IMR-90 (cell line): ENCODE measurements around the gene ZDHHC14. TPM values are rescaled to one million over a fixed set of nuclear protein-coding genes. Genes with fewer than 3 reads are reported as not detected.

Experiments
- ATAC-seq: fragments of 200-7000 bp; cut with Tn5 transposase; 2 replicates; pipeline ENCODE4 v1.9.1; 2020; ENCODE audit warnings: low read depth, mild to moderate bottlenecking, moderate library complexity
- BruUV-seq: library from RNA; stranded (reverse); fragments of 400-500 nt; replicated peaks from 2 replicates; lab custom pipeline; 2021; lab: Mats Ljungman, UMichigan
- CTCF ChIA-PET: fragments of 300-600 bp; formaldehyde crosslinking; extraction: SDS; loops from one replicate; lab custom pipeline; 2021; ENCODE audit warnings: antibody characterized with exemption; lab: Yijun Ruan, JAX
- POLR2A ChIA-PET: fragments of 300-600 bp; sonication (Branson Sonifier 250); formaldehyde crosslinking; loops from one replicate; lab custom pipeline; 2022; ENCODE audit warnings: antibody characterized with exemption; ENCODE audit not compliant: unreplicated experiment; lab: Charles Lee
- DNase-seq: peaks from one replicate; pipeline ENCODE4 v3.0.0; 2013
- H2AFZ ChIP-seq: replicated peaks from 2 replicates; pipeline ENCODE3; 2013; ENCODE audit warnings: low read length, mild to moderate bottlenecking; ENCODE audit not compliant: poor library complexity
- H2AK5ac ChIP-seq: 2 replicates; pipeline ENCODE4 v1.6.1; 2013; ENCODE audit warnings: low read depth, low read length, inconsistent platforms
- H2AK9ac ChIP-seq: replicated peaks from 2 replicates; pipeline ENCODE3; 2013; ENCODE audit warnings: mild to moderate bottlenecking, low read depth, low read length, moderate library complexity; ENCODE audit not compliant: poor library complexity
- H2BK120ac ChIP-seq: 2 replicates; pipeline ENCODE4 v1.6.1; 2013; ENCODE audit warnings: low read depth, low read length, inconsistent platforms
- H2BK15ac ChIP-seq: 3 replicates; pipeline ENCODE4 v1.6.1; 2013; ENCODE audit warnings: low read depth, low read length, inconsistent platforms
- H2BK20ac ChIP-seq: 2 replicates; pipeline ENCODE4 v1.6.1; 2013; ENCODE audit warnings: low read depth, mild to moderate bottlenecking, inconsistent platforms, low read length, moderate library complexity
- H2BK5ac ChIP-seq: 2 replicates; pipeline ENCODE4 v1.6.1; 2013; ENCODE audit warnings: mild to moderate bottlenecking, low read depth, low read length, inconsistent platforms; ENCODE audit not compliant: poor library complexity, severe bottlenecking
- H3K14ac ChIP-seq: replicated peaks from 2 replicates; pipeline ENCODE4 v1.6.1; 2013; ENCODE audit warnings: low read depth, low read length, inconsistent platforms
- H3K18ac ChIP-seq: 2 replicates; pipeline ENCODE4 v1.6.1; 2013; ENCODE audit warnings: low read depth, low read length, control low read depth
- H3K23ac ChIP-seq: 2 replicates; pipeline ENCODE4 v1.6.1; 2013; ENCODE audit warnings: low read depth, low read length, inconsistent platforms
- H3K27ac ChIP-seq: 2 replicates; pipeline ENCODE4 v1.5.1; 2013; ENCODE audit warnings: mild to moderate bottlenecking, control low read depth, low read length; ENCODE audit not compliant: insufficient read depth
- H3K27me3 ChIP-seq: 2 replicates; pipeline ENCODE4 v1.6.1; 2013; ENCODE audit warnings: low read length; ENCODE audit not compliant: control insufficient read depth, insufficient read depth
- H3K36me3 ChIP-seq: 2 replicates; pipeline ENCODE4 v1.6.1; 2013; ENCODE audit warnings: low read length, mixed read lengths; ENCODE audit not compliant: control insufficient read depth, insufficient read depth
- H3K4ac ChIP-seq: 2 replicates; pipeline ENCODE4 v1.6.1; 2013; ENCODE audit warnings: low read depth, low read length, inconsistent platforms
- H3K4me1 ChIP-seq: 2 replicates; pipeline ENCODE4 v1.6.1; 2013; ENCODE audit warnings: low read length, mixed read lengths; ENCODE audit not compliant: control insufficient read depth, insufficient read depth
- H3K4me2 ChIP-seq: 2 replicates; pipeline ENCODE4 v1.6.1; 2013; ENCODE audit warnings: low read depth, mild to moderate bottlenecking, control low read depth, low read length, moderate library complexity
- H3K4me3 ChIP-seq: 2 replicates; pipeline ENCODE4 v1.5.1; 2013; ENCODE audit warnings: low read depth, mild to moderate bottlenecking, control low read depth, low read length, moderate library complexity; ENCODE audit not compliant: insufficient read depth
- H3K56ac ChIP-seq: 2 replicates; pipeline ENCODE4 v1.6.1; 2013; ENCODE audit warnings: low read length, inconsistent platforms; ENCODE audit not compliant: insufficient read depth; ENCODE audit errors: extremely low read depth
- H3K79me1 ChIP-seq, 2 experiments: 2 replicates each; pipeline ENCODE4 v1.6.1; 2013; ENCODE audit warnings: low read length in 2 of 2, inconsistent platforms in 1 of 2, low read depth in 1 of 2
- H3K9ac ChIP-seq: 2 replicates; pipeline ENCODE4 v1.6.1; 2013; ENCODE audit warnings: low read depth, low read length, control low read depth
- H3K9me1 ChIP-seq: 2 replicates; pipeline ENCODE4 v1.6.1; 2013; ENCODE audit warnings: low read length, inconsistent platforms; ENCODE audit not compliant: insufficient read depth
- H3K9me3 ChIP-seq: 2 replicates; pipeline ENCODE4 v1.6.1; 2013; ENCODE audit warnings: low read length; ENCODE audit not compliant: control insufficient read depth, insufficient read depth
- H4K20me1 ChIP-seq: 2 replicates; pipeline ENCODE4 v1.6.1; 2013; ENCODE audit warnings: low read length, inconsistent platforms; ENCODE audit not compliant: insufficient read depth
- H4K5ac ChIP-seq: 2 replicates; pipeline ENCODE4 v1.6.1; 2013; ENCODE audit warnings: mild to moderate bottlenecking, low read depth, low read length, control low read depth
- H4K8ac ChIP-seq, 2 experiments: 2 replicates each; pipeline ENCODE4 v1.6.1; 2013; ENCODE audit warnings: low read depth in 2 of 2, low read length in 2 of 2, control low read depth in 1 of 2, inconsistent platforms in 1 of 2
- H4K91ac ChIP-seq: 2 replicates; pipeline ENCODE4 v1.6.1; 2013; ENCODE audit warnings: low read depth, low read length, inconsistent platforms; ENCODE audit not compliant: insufficient read depth
- BHLHE40 ChIP-seq: fragments of 150-350 bp; IDR thresholded peaks from 2 replicates; pipeline ENCODE4 v1.6.1; 2016; ENCODE audit warnings: mild to moderate bottlenecking, low read depth, low read length
- CEBPB ChIP-seq: IDR thresholded peaks from 2 replicates; pipeline ENCODE4 v1.6.1; 2012; ENCODE audit warnings: low read depth, low read length, improper control_type of control experiment
- CHD1 ChIP-seq: IDR thresholded peaks from 2 replicates; pipeline ENCODE4 v1.6.1; 2012; ENCODE audit warnings: low read depth, low read length, improper control_type of control experiment
- ELK1 ChIP-seq: fragments of 150-350 bp; IDR thresholded peaks from 2 replicates; pipeline ENCODE4 v1.6.1; 2016; ENCODE audit warnings: low read depth, mild to moderate bottlenecking, low read length, moderate library complexity, borderline replicate concordance
- FOS ChIP-seq: fragments of 150-350 bp; IDR thresholded peaks from 2 replicates; pipeline ENCODE4 v1.6.1; 2016; ENCODE audit warnings: low read depth, low read length
- MAFK ChIP-seq: IDR thresholded peaks from 2 replicates; pipeline ENCODE4 v1.6.1; 2012; ENCODE audit warnings: low read depth, low read length, improper control_type of control experiment
- MAZ ChIP-seq: IDR thresholded peaks from 2 replicates; pipeline ENCODE4 v1.6.1; 2012; ENCODE audit warnings: low read depth, mild to moderate bottlenecking, low read length, improper control_type of control experiment, moderate library complexity, borderline replicate concordance
- MXI1 ChIP-seq: IDR thresholded peaks from 2 replicates; pipeline ENCODE4 v1.6.1; 2012; ENCODE audit warnings: low read depth, mild to moderate bottlenecking, low read length, moderate library complexity, borderline replicate concordance
- NFE2L2 ChIP-seq: fragments of 150-350 bp; IDR thresholded peaks from 2 replicates; pipeline ENCODE4 v1.6.1; 2016; ENCODE audit warnings: low read depth, mild to moderate bottlenecking, low read length
- POLR2A ChIP-seq: IDR thresholded peaks from 2 replicates; pipeline ENCODE4 v1.6.1; 2012; ENCODE audit warnings: mild to moderate bottlenecking, low read depth, low read length
- RAD21 ChIP-seq: IDR thresholded peaks from 2 replicates; pipeline ENCODE4 v1.6.1; 2012; ENCODE audit warnings: low read length, improper control_type of control experiment
- RCOR1 ChIP-seq: IDR thresholded peaks from 2 replicates; pipeline ENCODE4 v1.6.1; 2012; ENCODE audit warnings: mild to moderate bottlenecking, low read length, improper control_type of control experiment; ENCODE audit not compliant: insufficient replicate concordance
- RFX5 ChIP-seq: IDR thresholded peaks from 2 replicates; pipeline ENCODE4 v1.8.0; 2012; ENCODE audit warnings: low read depth, mild to moderate bottlenecking, low read length, moderate library complexity
- SMC3 ChIP-seq: fragments of 150-350 bp; IDR thresholded peaks from 2 replicates; pipeline ENCODE4 v1.6.1; 2016; ENCODE audit warnings: low read depth, mild to moderate bottlenecking, antibody characterized with exemption, low read length, moderate library complexity
- USF2 ChIP-seq: fragments of 150-350 bp; IDR thresholded peaks from 2 replicates; pipeline ENCODE4 v1.6.1; 2017; ENCODE audit warnings: mild to moderate bottlenecking, antibody characterized with exemption, low read length, low read depth
- WGBS, 2 experiments: methylation state at CpG; one replicate each; pipeline versions ENCODE4 v1.1.5 to v1.1.7; 2013; ENCODE audit warnings: missing lambda C conversion rate in 2 of 2; ENCODE audit not compliant: insufficient read length in 1 of 2; ENCODE audit errors: extremely low coverage in 2 of 2; 5-methylcytosine and 5-hydroxymethylcytosine counted together
- dilution Hi-C: fragments of 300-500 bp; cut with HindIII; formaldehyde crosslinking; loops from one replicate; pipeline ENCODE4 v1.14.3; 2018; ENCODE audit warnings: low sequenced_read_pairs; ENCODE audit not compliant: unreplicated experiment
- in situ Hi-C: fragments of 300-500 bp; cut with MboI; formaldehyde crosslinking; loops from 3 replicates; pipeline ENCODE4 v1.14.3; 2019; ENCODE audit warnings: low sequenced_read_pairs, inconsistent platforms, mixed read lengths
- intact Hi-C: fragments of 100-400 bp; cut with micrococcal nuclease; formaldehyde crosslinking; loops from 2 replicates; pipeline ENCODE4 v1.10.0; 2022
- polyA plus RNA-seq, 3 experiments: library from polyadenylated mRNA; depleted of rRNA; stranded (reverse); fragments of >200 nt; gene quantifications; 2 replicates each; pipeline ENCODE4 v1.2.3, GENCODE V29; 2012; ENCODE audit warnings: low replicate concordance in 1 of 3
- total RNA-seq: library from RNA; depleted of rRNA; stranded (reverse); fragments of >200 nt; gene quantifications from 2 replicates; pipeline ENCODE4 v1.2.3, GENCODE V29; 2012
- TF ChIP-seq, protein P1 (sequence below): conservative IDR thresholded peaks from 2 replicates; pipeline ENCODE4 v1.5.1; 2012; ENCODE audit warnings: mild to moderate bottlenecking, low read depth, low read length, improper control_type of control experiment

Gene ZDHHC14
- total and polyA plus RNA-seq, 2 of the 4 experiments (the other 2 are of a cell fraction): 0.90 to 2.0 TPM

DNA sequence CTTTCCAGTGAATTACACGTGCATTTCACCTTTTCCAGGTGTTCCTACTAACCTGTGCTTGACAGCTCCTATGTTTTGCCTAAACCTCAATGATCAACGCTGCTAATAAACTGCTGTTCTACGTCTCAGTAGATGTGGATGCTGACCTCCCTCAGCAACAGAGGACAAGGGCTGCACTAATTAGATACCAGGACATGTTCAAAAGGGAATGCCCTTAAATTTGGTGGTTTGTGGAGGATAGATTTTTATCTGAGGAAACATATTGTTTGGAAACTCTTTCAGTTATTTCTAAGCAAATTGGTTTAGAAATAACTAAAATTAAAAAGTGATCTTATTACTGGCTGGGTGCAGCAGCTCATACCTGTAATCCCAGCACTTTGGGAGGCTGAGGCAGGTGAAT is 19.1 kb upstream of the ZDHHC14 start:
- Histone ChIP-seq H3K18ac (no peak overlapping the region), H3K4me3 (no peak overlapping the region), H3K14ac (no peak overlapping the region), H2BK20ac (no peak overlapping the region), H3K4ac (no peak overlapping the region), H4K5ac (no peak overlapping the region), H3K4me2 (no peak overlapping the region), H3K56ac (no peak overlapping the region), H3K36me3 (no peaks in the 10 kb centered on the region), H4K91ac (no peak overlapping the region), H4K20me1 (no peaks in the 10 kb centered on the region), H2BK15ac (no peak overlapping the region), H2BK120ac (no peak overlapping the region), H3K23ac (no peak overlapping the region), H4K8ac (no peak overlapping the region), H3K9ac (no peak overlapping the region), H3K4me1 (no peaks in the 10 kb centered on the region), H3K79me1 (no peaks in the 10 kb centered on the region), H3K27ac (no peak overlapping the region), H3K9me3 (no peaks in the 10 kb centered on the region), H2AK5ac (no peak overlapping the region), H2BK5ac (no peak overlapping the region), H2AK9ac (no peak overlapping the region), H2AFZ (no peak overlapping the region), H3K9me1 (no peaks in the 10 kb centered on the region), H3K27me3 (peaks cover 14% of the 10 kb centered on the region)
- ATAC-seq (no peak), DNase-seq (no peak)
- no TSS peak for BruUV-seq
- in situ Hi-C loops (no loop called here), intact Hi-C loops (no loop called here), dilution Hi-C loops (no loop called here)
- WGBS, 2 experiments: 20% methylated on average over 1 of the region's 3 CpGs; no CpG with 5 or more reads in 1 of the 2 experiments
- TF ChIP-seq SMC3 (no peak), CEBPB (no peak), MAFK (no peak), POLR2A (no peak), RCOR1 (no peak), MXI1 (no peak), FOS (no peak), BHLHE40 (no peak), USF2 (no peak), ELK1 (no peak), RAD21 (no peak), RFX5 (no peak), CHD1 (no peak), NFE2L2 (no peak), MAZ (no peak)
- TF ChIP-seq, protein P1, sequence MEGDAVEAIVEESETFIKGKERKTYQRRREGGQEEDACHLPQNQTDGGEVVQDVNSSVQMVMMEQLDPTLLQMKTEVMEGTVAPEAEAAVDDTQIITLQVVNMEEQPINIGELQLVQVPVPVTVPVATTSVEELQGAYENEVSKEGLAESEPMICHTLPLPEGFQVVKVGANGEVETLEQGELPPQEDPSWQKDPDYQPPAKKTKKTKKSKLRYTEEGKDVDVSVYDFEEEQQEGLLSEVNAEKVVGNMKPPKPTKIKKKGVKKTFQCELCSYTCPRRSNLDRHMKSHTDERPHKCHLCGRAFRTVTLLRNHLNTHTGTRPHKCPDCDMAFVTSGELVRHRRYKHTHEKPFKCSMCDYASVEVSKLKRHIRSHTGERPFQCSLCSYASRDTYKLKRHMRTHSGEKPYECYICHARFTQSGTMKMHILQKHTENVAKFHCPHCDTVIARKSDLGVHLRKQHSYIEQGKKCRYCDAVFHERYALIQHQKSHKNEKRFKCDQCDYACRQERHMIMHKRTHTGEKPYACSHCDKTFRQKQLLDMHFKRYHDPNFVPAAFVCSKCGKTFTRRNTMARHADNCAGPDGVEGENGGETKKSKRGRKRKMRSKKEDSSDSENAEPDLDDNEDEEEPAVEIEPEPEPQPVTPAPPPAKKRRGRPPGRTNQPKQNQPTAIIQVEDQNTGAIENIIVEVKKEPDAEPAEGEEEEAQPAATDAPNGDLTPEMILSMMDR: no peak
- ChIA-PET CTCF (interaction anchor here (1.1 kb wide), 1 partner anchor 11 kb away, joined by 3 read pairs; no protein-coding TSS in a partner anchor), POLR2A (no interaction called here)
